Measurements from ENCODE around the gene SUN2.
"Not testable (repeated sequence)": the region's sequence is repeated elsewhere in the genome, so short reads cannot be mapped to it uniquely, and the experiment has no call there.

SUN2 gene

DNA sequence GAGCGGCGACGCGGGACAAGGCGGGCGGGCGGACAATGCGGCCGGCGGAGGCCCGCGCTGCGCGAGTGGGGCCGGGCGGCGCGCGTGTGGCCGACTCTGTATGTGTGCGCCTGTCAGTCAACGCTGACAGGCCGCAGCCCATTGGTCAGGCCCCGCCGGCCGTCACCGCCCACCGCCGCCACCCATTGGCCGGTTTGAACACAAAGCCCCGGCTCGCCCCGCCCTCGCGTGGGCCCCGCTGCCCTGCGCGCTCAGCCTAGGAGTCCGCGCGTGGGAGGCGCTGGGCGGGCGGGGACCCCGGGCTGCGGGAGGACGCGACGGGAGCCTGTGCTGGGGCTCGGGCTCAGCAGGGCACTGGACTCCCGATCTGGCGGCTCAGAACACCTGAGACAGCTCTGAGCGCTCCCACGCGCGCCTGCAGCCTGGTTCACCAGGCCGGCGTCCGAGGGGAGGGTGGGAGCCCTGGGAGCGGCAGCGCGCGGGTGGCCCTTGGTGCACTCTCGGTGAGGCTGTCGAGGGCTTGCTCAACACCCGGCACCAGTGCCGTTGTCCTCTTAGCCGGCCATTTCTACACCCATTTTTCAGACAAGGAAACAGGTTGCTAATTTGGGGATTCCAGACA lies at the start of gene SUN2:
Gene SUN2, minus strand, starts transcription at position 88 of the 622 bp plus-strand sequence. CDS start 3,370 bp downstream, outside the sequence.
- DNase-seq (ENCODE audit: low read depth) = peak; percentile 85

- not testable (repeated sequence) for DNase-seq (ENCODE audit: low read depth)
Measured at GRCh38 chr22:38805041-38805593, 49.3 kb upstream of the SUN2 start.

DNA sequence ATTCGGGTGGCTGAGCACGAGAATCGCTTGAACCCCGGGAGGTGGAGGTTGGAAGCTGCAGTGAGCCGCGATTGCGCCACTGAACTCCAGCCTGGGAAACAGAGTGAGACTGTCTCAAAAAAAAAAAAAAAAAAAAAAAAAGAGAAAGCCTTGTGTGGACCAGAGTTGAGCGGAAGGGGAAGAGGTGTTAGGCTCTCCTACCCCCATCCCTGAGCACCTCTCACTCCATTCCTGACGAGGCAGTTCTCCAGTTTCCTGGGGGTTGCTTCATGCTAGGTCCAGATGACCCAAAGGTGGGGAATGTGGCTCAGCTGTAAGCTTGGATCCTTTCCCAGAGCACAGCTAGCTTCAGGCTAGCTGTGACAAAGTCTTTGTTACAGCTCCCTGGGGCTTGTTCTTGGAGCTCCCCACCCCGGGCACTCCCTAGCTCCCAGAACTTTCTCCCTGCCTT lies 46.9 kb upstream of the SUN2 start:
- DNase-seq (ENCODE audit: low read depth) = no peak

DNA sequence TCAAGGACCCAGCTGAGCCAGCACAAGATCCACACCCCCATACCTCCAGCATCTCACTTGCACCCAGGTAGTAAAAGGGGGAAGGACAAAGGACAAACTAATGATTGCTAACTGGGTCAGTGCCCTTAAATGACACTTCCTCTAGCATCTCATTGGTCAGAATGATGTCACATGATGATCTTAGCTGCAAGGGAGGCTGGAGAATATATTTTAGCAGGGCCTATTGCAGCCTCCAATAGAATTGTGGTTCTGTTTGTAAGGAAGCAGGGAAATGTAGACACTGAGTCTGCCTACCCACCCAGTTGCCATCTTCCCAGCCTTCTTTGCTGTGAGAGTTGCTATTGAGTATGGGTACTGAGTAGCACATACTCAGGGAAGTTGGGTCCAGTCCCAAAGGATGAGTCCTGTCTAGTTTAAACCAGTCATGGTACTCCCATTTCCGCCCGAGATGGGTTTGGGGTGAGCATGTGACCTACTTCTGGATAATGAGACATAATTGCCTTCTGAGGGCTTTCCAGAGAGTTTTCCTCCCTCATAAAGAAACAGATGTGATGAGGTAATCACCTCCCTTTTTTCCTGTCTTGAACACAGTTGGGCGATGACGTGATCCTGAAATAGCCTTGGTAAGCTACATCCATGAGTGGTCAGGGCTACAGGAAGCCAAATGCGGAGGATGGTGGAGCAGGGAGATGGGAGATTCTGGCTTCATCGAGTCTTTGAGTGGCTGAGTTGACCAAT lies 43.6 kb upstream of the SUN2 start:
- no peak for DNase-seq (ENCODE audit: low read depth)

GRCh38 chr22:38798496-38798895 lies 42.7 kb upstream of the SUN2 start:
- DNase-seq (ENCODE audit: low read depth) = no peak

GRCh38 chr22:38796262-38796957 lies 40.6 kb upstream of the SUN2 start:
- DNase-seq (ENCODE audit: low read depth) = no peak

DNA sequence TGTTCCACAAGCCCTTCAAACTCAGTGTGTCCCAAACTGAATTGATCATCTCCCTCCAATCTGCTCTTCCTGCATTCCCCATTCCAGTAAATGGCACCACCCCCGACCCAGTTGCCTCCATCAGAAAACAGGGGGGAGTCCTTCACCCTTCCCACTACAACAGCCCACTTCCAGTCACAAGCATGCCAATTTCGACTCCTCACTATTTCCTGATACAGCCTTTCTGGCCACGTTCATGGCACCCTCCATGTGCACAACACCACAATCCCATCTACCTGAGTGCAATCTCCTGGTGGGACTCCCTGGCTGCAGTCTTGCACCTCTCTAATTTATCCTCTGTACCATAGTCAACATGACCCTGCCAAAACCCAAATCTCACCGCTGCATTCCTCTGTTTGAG lies 39.8 kb upstream of the SUN2 start:
- DNase-seq (ENCODE audit: low read depth) = no peak

- peak; percentile 60 for DNase-seq (ENCODE audit: low read depth)
Measured at GRCh38 chr22:38793721-38794466, 38.1 kb upstream of the SUN2 start, which contains the start of gene DNAL4. TSS of gene DNAL4 (minus strand) at chr22:38794143. CDS start at chr22:38782731, 11,412 bp downstream.

DNA sequence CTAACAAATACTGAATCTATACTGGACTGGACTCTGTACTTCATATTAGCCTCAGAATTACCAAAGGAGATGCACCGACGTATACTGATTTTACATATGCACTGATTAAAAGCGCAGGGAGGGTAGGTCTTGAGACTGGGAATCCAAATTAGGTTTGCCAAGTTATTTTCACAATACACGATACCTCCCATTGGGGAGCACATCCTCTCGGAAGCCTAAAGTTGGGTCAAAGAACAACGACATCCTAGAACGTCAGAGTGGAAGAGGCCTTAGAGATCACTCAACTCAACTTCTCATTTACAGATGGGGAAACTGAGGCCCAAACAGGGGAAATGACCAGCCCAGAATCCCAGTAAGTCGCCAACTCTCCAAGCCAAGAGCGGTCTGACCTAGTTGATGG lies 37.5 kb upstream of the SUN2 start:
- DNase-seq (ENCODE audit: low read depth) = no peak

- no peak for DNase-seq (ENCODE audit: low read depth)
Measured at GRCh38 chr22:38792833-38793232, 37.0 kb upstream of the SUN2 start.

DNA sequence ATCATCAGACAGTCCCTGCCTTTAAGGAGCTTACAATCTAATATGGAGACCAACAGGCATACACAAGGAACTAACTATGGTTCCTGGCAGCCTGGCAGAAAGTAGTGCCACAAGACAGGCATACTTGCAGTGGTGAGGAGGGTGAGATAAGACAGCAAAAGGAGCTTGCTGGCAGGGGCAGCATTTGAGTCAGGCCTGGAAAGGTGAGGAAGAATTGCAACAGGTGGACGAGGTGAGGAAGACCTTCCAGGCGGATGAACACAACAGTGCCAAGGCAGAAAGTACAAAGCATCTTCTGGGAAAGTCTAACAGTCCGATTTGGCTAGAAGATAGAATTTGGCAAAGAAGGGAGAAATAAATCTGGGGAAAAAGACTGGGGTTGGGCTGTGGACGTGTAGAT lies 33.8 kb upstream of the SUN2 start:
- no peak for DNase-seq (ENCODE audit: low read depth)

DNA sequence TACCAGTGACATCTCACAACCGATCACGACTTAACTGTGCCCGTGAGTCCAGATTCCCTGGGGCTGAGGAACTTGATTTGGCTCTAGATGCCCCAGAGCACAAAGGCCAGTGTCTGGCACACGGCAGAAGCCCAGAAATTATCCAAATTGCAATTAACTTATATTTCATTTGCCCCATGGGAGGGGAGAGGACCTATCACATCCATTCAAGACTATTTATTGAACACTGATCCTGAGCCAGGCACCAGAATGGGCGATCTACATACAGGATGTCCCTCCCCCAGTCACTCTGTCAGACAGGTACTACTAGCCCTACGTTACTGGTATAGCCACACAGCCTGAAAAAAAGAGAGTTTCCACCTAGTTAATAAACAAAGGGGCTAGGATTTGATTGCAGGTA lies 33.0 kb upstream of the SUN2 start:
- no peak for DNase-seq (ENCODE audit: low read depth)

GRCh38 chr22:38788021-38788816 lies 32.4 kb upstream of the SUN2 start:
- no peak for DNase-seq (ENCODE audit: low read depth)

DNA sequence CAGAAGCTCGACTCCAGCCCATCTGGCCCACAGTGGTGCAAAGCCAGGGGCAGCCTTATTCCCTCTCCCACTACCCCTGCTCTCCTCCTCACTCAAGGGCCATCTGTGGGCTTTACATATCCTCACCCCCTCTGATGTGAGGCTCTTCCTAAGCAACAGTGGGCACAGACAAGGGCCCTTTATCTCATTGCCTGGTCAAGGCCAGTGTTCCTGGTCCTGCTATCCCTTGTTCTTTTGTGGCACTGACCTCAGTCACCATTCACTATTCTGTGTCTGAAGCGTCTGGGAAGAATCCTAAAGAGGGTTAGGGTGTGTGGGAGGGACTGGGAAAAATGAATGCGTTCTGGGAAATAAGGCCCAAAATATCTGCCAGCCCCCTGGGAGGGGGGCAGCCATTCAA lies 30.8 kb upstream of the SUN2 start:
- DNase-seq (ENCODE audit: low read depth) = no peak

DNA sequence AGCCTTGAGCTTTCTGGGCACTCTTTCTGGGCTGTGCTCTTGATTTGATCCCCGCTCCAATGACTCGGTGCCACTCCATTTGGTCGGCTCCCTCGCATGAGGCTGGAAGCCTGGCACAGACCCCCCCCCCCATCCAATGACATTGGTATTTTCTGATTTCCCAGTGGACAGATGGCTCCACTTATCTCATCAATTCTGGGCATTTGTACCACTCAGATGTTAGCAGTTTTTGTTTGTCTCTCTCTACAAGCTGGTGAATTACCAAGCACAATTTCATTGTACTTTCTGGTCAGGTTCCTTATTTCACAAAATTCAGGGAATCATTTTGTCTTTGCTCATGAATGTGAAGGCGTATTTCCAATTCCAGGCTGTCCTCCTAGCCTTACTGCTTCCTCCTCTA lies 29.1 kb upstream of the SUN2 start:
- no peak for DNase-seq (ENCODE audit: low read depth)

GRCh38 chr22:38784035-38784434 lies 28.2 kb upstream of the SUN2 start:
- DNase-seq (ENCODE audit: low read depth) = no peak

- no peak for DNase-seq (ENCODE audit: low read depth)
Measured at GRCh38 chr22:38783095-38783615, 27.4 kb upstream of the SUN2 start.

GRCh38 chr22:38782402-38783094 lies 26.8 kb upstream of the SUN2 start:
- DNase-seq (ENCODE audit: low read depth) = no peak

DNA sequence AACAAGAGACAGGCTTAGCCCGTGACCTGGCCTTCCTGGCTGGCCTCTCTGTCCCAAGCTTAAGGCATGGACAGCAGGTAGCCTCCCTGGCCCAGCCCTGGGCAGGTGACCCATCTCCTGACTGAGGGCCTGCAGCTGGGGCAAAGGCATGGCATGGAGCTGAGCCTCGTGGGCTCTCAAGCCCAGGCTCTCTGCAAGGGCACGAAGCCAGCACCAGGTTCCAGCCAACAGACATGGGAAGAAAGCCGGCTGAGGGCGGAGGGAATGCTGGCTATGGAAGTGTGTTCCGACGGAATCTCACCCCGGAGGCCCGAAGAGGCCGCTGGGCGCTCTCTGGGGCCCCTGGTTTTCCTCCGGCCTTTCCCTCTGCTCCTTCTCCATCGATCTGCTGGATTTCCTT lies 25.2 kb upstream of the SUN2 start:
- DNase-seq (ENCODE audit: low read depth) = no peak

DNA sequence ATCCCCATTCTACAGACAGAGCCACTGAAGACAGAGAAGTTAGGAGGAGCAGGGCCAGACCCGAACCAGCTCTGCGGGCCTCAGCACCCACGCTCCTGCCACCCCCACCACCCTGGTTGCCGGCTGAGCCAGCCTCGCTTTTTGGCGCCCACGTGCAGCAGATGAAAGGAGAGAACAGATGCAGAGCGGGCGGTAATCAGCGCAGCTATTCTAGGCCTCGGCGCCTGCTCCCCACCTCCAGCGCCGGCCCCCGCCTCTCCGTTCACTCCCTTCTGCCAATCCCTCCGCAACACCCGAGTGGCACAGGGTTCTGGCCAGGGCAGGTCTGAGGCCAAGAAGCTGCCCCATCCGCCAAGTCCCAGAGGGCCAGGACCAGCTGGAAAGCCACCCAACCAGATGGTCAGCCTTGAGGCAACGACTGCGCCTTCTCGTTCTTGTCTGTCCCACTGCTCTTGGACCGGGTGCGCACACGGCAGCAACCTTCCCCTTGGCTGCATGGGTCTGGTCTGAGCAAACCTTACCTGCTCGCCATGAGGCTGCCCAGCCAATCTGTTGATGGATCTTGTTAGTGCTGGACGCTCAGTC lies 21.4 kb upstream of the SUN2 start:
- no peak for DNase-seq (ENCODE audit: low read depth)
